BLaER1 treated with 17β-estradiol and CSF1 and Interleukin-3, amounts not matched to agents 10 nM and 100 nM (cell line): ENCODE data around the gene TXNDC16.
"Not testable (repeated sequence)": the region's sequence is repeated elsewhere in the genome, so short reads cannot be mapped to it uniquely, and the experiment has no call there.

Experiments
- H3K27ac ChIP-seq, 11 experiments: shearing (Covaris generic); formaldehyde crosslinking; 2 replicates each; pipeline ENCODE4 v1.8.1; 2022
- H3K27me3 ChIP-seq, 11 experiments: shearing (Covaris generic); formaldehyde crosslinking; 2 replicates each; pipeline ENCODE4 v1.8.1; 2022
- H3K36me3 ChIP-seq, 11 experiments: shearing (Covaris generic); formaldehyde crosslinking; 2 replicates each; pipeline ENCODE4 v1.8.1; 2022
- H3K4me1 ChIP-seq, 10 experiments: shearing (Covaris generic); formaldehyde crosslinking; 2 replicates each; pipeline ENCODE4 v1.8.1; 2022
- H3K4me2 ChIP-seq, 11 experiments: shearing (Covaris generic); formaldehyde crosslinking; 2 replicates each; pipeline ENCODE4 v1.8.1; 2022
- H3K4me3 ChIP-seq, 10 experiments: shearing (Covaris generic); formaldehyde crosslinking; 2 replicates each; pipeline ENCODE4 v1.8.1; 2022
- H3K9ac ChIP-seq, 11 experiments: shearing (Covaris generic); formaldehyde crosslinking; 2 replicates each; pipeline ENCODE4 v1.8.1; 2022
- H3K9me3 ChIP-seq, 11 experiments: shearing (Covaris generic); formaldehyde crosslinking; replicated peaks in 1 of 11; 2 replicates each; pipeline ENCODE4 v1.8.1; 2022
- H4K20me1 ChIP-seq, 11 experiments: shearing (Covaris generic); formaldehyde crosslinking; 2 replicates each; pipeline ENCODE4 v1.8.1; 2022
- Cebpa-rat ChIP-seq, 11 experiments: shearing (Covaris generic); IDR thresholded peaks; 2 replicates each; pipeline ENCODE4 v1.8.1; 2022

Gene TXNDC16

GRCh38 chr14:52575858-52576257 is 23.6 kb upstream of the TXNDC16 start:
- no peak overlapping the region for H3K27ac ChIP-seq
- no peak for TF ChIP-seq Cebpa-rat (IDR thresholded peaks at IDR 0.05)

DNA sequence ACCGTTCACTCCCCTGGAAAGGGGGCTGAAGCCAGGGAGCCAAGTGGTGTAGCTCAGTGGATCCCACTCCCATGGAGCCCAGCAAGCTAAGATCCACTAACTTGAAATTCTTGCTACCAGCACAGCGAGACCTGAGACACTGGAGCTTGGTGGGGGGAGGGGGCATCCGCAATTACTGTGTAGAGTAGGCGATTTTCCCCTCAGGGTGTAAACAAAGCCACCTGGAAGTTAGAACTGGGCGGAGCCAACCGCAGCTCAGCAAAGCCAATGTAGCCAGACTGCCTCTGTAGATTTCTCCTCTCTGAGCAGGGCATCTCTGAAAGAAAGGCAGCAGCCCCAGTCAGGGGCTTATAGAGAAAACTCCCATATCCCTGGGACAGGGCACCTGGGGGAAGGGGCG is 16.1 kb upstream of the TXNDC16 start:
- peaks cover 0 to 21% (median 14%) of the 10 kb centered on the region in 11 experiments; a peak in 15 of 22 replicates for H3K36me3 ChIP-seq
- peaks cover 59 to 68% (median 65%) of the 10 kb centered on the region in 11 experiments for H3K9me3 ChIP-seq
- not testable (repeated sequence) for H3K4me2 ChIP-seq, H3K4me1 ChIP-seq, H3K9ac ChIP-seq, H3K27me3 ChIP-seq, H4K20me1 ChIP-seq, H3K4me3 ChIP-seq, H3K27ac ChIP-seq

More at GRCh38 chr14:52575858-52576257, 23.6 kb upstream of the TXNDC16 start:
- H3K9me3 ChIP-seq: peaks cover 28 to 36% (median 32%) of the 10 kb centered on the region in 11 experiments
- H4K20me1 ChIP-seq: no peaks in the 10 kb centered on the region
- no peak overlapping the region for H3K4me3 ChIP-seq
- no peak overlapping the region for H3K9ac ChIP-seq
- H3K27me3 ChIP-seq: no peaks in the 10 kb centered on the region
- H3K36me3 ChIP-seq: no peaks in the 10 kb centered on the region
- H3K4me1 ChIP-seq: no peaks in the 10 kb centered on the region
- no peak overlapping the region for H3K4me2 ChIP-seq

DNA sequence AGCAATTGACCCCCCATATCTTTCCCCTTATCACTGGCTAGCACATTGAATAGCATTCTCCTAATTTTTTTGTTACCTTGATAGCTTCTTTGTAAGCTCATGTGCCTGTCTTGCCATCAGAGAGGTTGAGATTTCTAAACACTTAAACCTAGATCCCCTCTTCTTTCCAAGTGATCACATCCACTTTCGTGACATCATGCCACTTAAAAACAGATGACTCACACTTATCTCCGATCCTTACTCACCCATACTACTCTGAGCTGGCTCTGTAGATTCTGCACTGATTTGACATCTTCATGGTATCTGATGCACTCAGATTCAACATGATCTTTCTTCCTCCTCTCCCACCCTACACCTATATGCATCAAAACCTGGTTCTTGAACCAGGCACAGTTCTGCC is 10.8 kb upstream of the TXNDC16 start:
- H3K9me3 ChIP-seq: peaks cover 19 to 28% (median 25%) of the 10 kb centered on the region in 11 experiments
- H3K9ac ChIP-seq: no peak overlapping the region
- no peak overlapping the region for H3K27ac ChIP-seq
- TF ChIP-seq Cebpa-rat (IDR thresholded peaks at IDR 0.05): no peak
- no peak overlapping the region for H3K4me3 ChIP-seq
- H3K4me1 ChIP-seq: no peaks in the 10 kb centered on the region
- no peak overlapping the region for H3K4me2 ChIP-seq
- peaks cover 0 to 12% (median 3%) of the 10 kb centered on the region in 11 experiments; a peak in 8 of 22 replicates for H3K36me3 ChIP-seq
- no peaks in the 10 kb centered on the region for H3K27me3 ChIP-seq
- H4K20me1 ChIP-seq: no peaks in the 10 kb centered on the region

GRCh38 chr14:52558688-52559087 is 6.4 kb upstream of the TXNDC16 start:
- Histone ChIP-seq H3K9ac (no peak overlapping the region), H4K20me1 (no peaks in the 10 kb centered on the region), H3K4me1 (peaks cover 0 to 14% (median 9%) of the 10 kb centered on the region in 10 experiments; a peak in 17 of 20 replicates), H3K4me3 (no peak overlapping the region), H3K36me3 (peaks cover 0 to 10% (median 0%) of the 10 kb centered on the region in 11 experiments; a peak in 1 of 22 replicates), H3K9me3 (peaks cover 13 to 18% (median 14%) of the 10 kb centered on the region in 11 experiments; a peak in 20 of 22 replicates), H3K4me2 (no peak overlapping the region), H3K27me3 (no peaks in the 10 kb centered on the region), H3K27ac (no peak overlapping the region)
- no peak for TF ChIP-seq Cebpa-rat (IDR thresholded peaks at IDR 0.05)

DNA sequence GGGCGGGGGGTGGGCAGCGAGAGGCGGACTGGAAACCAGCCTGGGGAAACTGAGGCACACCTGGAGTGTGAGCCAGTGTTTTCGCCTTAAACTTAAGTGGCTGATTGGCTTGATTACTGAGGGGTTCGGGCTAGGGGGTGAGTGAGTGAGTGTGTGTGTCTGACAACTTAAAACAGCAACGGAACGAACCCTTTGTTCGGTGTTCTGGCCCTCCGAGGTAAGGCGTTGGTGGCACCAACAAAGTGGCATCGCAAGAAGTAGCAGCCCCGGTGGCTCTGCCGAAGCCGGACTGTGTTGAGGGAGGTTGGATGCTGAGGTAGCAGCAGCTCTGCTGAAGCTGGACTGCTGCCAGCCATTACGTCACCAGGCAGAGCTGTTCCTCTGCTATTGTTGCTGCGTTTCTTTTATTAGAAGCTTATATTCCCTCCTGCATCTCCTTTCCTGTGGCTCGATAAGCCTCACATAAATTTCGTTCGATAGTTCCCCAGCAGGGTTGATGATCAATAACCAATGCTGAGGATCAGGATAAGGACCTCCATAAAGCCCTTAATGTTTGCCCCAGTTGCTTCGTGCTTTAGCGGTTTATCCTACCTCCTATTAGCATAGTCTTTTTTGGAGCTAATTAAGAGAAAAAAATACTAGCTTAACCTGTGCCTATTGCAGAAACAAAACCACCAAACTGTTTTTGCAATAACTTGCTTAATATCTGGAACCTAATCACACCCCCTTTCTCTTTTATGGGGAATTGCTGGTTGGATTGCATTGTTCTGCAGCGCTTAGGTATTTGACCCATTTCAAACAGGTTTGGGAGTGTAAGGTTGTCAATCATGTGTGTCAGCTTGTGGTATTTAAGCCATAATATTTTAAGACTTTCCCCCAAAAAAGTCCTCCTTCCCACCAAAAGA is 1.6 kb upstream of the TXNDC16 start:
- peaks cover 21 to 35% (median 30%) of the 10 kb centered on the region in 10 experiments for H3K4me1 ChIP-seq
- H3K9ac ChIP-seq: peak overlapping the region; percentile 77 to 86 (median 81)
- H3K27ac ChIP-seq: peak overlapping the region in 10 of 11 experiments; percentile 57 to 75 (median 68); a peak in 17 of 22 replicates
- H4K20me1 ChIP-seq: peaks cover 0 to 7% (median 0%) of the 10 kb centered on the region in 11 experiments; a peak in 3 of 22 replicates
- peaks cover 0 to 7% (median 0%) of the 10 kb centered on the region in 11 experiments; a peak in 1 of 22 replicates for H3K36me3 ChIP-seq
- no peaks in the 10 kb centered on the region for H3K27me3 ChIP-seq
- H3K4me3 ChIP-seq: peak overlapping the region; percentile 73 to 92 (median 82)
- peak overlapping the region; percentile 84 to 98 (median 95) for H3K4me2 ChIP-seq
- H3K9me3 ChIP-seq: peaks cover 9 to 13% (median 11%) of the 10 kb centered on the region in 11 experiments; a peak in 20 of 22 replicates
- TF ChIP-seq Cebpa-rat (IDR thresholded peaks at IDR 0.05): no peak

- Histone ChIP-seq H3K4me2 (peak overlapping the region; percentile 84 to 98 (median 95)), H3K27ac (peak overlapping the region in 10 of 11 experiments; percentile 57 to 75 (median 68); a peak in 20 of 22 replicates), H3K9me3 (peaks cover 1 to 6% (median 3%) of the 10 kb centered on the region in 11 experiments; a peak in 17 of 22 replicates), H3K4me1 (peaks cover 21 to 35% (median 30%) of the 10 kb centered on the region in 10 experiments), H3K36me3 (peaks cover 0 to 10% (median under 1%) of the 10 kb centered on the region in 11 experiments; a peak in 2 of 22 replicates), H3K27me3 (no peaks in the 10 kb centered on the region), H4K20me1 (peaks cover 0 to 7% (median 0%) of the 10 kb centered on the region in 11 experiments; a peak in 3 of 22 replicates), H3K9ac (peak overlapping the region; percentile 77 to 86 (median 81)), H3K4me3 (peak overlapping the region; percentile 73 to 92 (median 82))
- TF ChIP-seq Cebpa-rat (IDR thresholded peaks at IDR 0.05): no peak
Measured at GRCh38 chr14:52553002-52553670, 831 bp upstream of the TXNDC16 start.

DNA sequence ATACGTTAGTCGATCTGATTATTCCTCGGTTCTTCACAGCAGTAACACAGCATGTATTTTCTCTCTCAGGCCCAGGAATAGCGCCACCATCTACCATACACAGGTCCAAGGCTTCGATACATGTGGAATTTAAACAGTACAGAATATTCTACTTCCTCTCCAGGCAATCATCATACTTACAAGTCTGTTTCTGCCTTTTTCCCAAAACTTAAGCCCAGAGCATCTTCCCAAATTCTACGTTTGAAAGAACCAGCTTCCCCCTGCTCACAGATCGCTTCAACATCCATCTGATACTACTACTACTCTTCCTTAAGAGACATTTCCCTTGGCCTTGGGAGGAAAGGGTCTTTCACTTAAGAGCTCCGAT is 626 bp downstream of the TXNDC16 start:
- peak overlapping the region; percentile 72 to 98 (median 88) for H3K4me2 ChIP-seq
- peak overlapping the region; percentile 46 to 82 (median 77); a peak in 21 of 22 replicates for H3K27ac ChIP-seq
- H3K4me3 ChIP-seq: peak overlapping the region; percentile 69 to 85 (median 79)
- TF ChIP-seq Cebpa-rat (IDR thresholded peaks at IDR 0.05): no peak
- peaks cover 0 to 16% (median 0%) of the 10 kb centered on the region in 11 experiments; a peak in 3 of 22 replicates for H3K36me3 ChIP-seq
- no peaks in the 10 kb centered on the region for H3K9me3 ChIP-seq
- peak overlapping the region; percentile 80 to 86 (median 83) for H3K9ac ChIP-seq
- H3K27me3 ChIP-seq: no peaks in the 10 kb centered on the region
- peaks cover 0 to 7% (median 0%) of the 10 kb centered on the region in 11 experiments; a peak in 3 of 22 replicates for H4K20me1 ChIP-seq
- H3K4me1 ChIP-seq: peaks cover 21 to 35% (median 30%) of the 10 kb centered on the region in 10 experiments

GRCh38 chr14:52551205-52551604 is 1.1 kb downstream of the TXNDC16 start:
- H4K20me1 ChIP-seq: peaks cover 0 to 7% (median 0%) of the 10 kb centered on the region in 11 experiments; a peak in 3 of 22 replicates
- TF ChIP-seq Cebpa-rat (IDR thresholded peaks at IDR 0.05): no peak
- peak overlapping the region in 9 of 11 experiments; percentile 19 to 82 (median 77); a peak in 15 of 22 replicates for H3K27ac ChIP-seq
- peak overlapping the region; percentile 72 to 98 (median 88) for H3K4me2 ChIP-seq
- no peaks in the 10 kb centered on the region for H3K27me3 ChIP-seq
- peak overlapping the region; percentile 80 to 86 (median 83); a peak in 21 of 22 replicates for H3K9ac ChIP-seq
- H3K9me3 ChIP-seq: no peaks in the 10 kb centered on the region
- peaks cover 0 to 16% (median 0%) of the 10 kb centered on the region in 11 experiments; a peak in 3 of 22 replicates for H3K36me3 ChIP-seq
- H3K4me1 ChIP-seq: peaks cover 22 to 36% (median 32%) of the 10 kb centered on the region in 10 experiments
- H3K4me3 ChIP-seq: peak overlapping the region; percentile 69 to 85 (median 79); a peak in 19 of 20 replicates
